OCI-LY3 (cell line): ENCODE results near the gene CAMK1D.

Experiments
- H2AFZ ChIP-seq: fragments of 200-600, 300-600 bp; shearing (Covaris generic); 2 replicates; pipeline ENCODE4 v1.6.0; 2014; ENCODE audit warnings: antibody characterized with exemption, low read depth, low read length
- H3K27ac ChIP-seq: fragments of 200-600, 300-600 bp; sonication (generic); 2 replicates; pipeline ENCODE4 v1.5.1; 2014; ENCODE audit warnings: mild to moderate bottlenecking, low read length, moderate library complexity, mixed read lengths
- H3K27me3 ChIP-seq: fragments of 200-600, 300-600 bp; sonication (generic); 2 replicates; pipeline ENCODE4 v1.6.1; 2014; ENCODE audit warnings: low read depth, low read length, mixed read lengths
- H3K36me3 ChIP-seq: fragments of 200-600, 300-600 bp; sonication (generic); replicated peaks from 2 replicates; pipeline ENCODE3; 2014; ENCODE audit warnings: low read depth, low read length, mixed read lengths
- H3K4me1 ChIP-seq: fragments of 300-600, 200-600 bp; sonication (generic); 2 replicates; pipeline ENCODE4 v1.6.1; 2014; ENCODE audit warnings: low read length, mixed read lengths
- H3K4me2 ChIP-seq: fragments of 200-600, 300-600 bp; sonication (generic); 2 replicates; pipeline ENCODE4 v1.6.1; 2014; ENCODE audit warnings: low read length, mixed read lengths
- H3K4me3 ChIP-seq: fragments of 300-600, 200-600 bp; sonication (generic); 2 replicates; pipeline ENCODE4 v1.5.1; 2014; ENCODE audit warnings: antibody characterized with exemption, mild to moderate bottlenecking, low read length, moderate library complexity
- H3K79me2 ChIP-seq: fragments of 300-600, 200-600 bp; shearing (Covaris generic); 2 replicates; pipeline ENCODE4 v1.6.1; 2014; ENCODE audit warnings: mild to moderate bottlenecking, low read length, mixed read lengths
- H3K9ac ChIP-seq: fragments of 300-600, 200-600 bp; shearing (Covaris generic); 2 replicates; pipeline ENCODE4 v1.6.0; 2014; ENCODE audit warnings: mild to moderate bottlenecking, low read length, moderate library complexity
- H3K9me3 ChIP-seq: fragments of 200-600, 300-600 bp; shearing (Covaris generic); 2 replicates; pipeline ENCODE4 v1.6.1; 2014; ENCODE audit warnings: low read length, mixed read lengths; ENCODE audit not compliant: insufficient read depth
- H4K20me1 ChIP-seq: fragments of 200-600, 300-600 bp; sonication (generic); 2 replicates; pipeline ENCODE4 v1.6.1; 2016; ENCODE audit warnings: low read length, mixed read lengths; ENCODE audit not compliant: insufficient read depth
- EZH2phosphoT487 ChIP-seq: fragments of 200-600 bp; shearing (Covaris generic); IDR thresholded peaks from 2 replicates; pipeline ENCODE4 v1.6.1; 2018; ENCODE audit warnings: antibody characterized with exemption, mixed run types, low read depth
- TF ChIP-seq, protein P1 (sequence below): fragments of 200-600, 300-600 bp; sonication (generic); IDR thresholded peaks from 2 replicates; pipeline ENCODE4 v1.5.1; 2014; ENCODE audit warnings: antibody characterized with exemption, low read length, low read depth

The CAMK1D gene

DNA sequence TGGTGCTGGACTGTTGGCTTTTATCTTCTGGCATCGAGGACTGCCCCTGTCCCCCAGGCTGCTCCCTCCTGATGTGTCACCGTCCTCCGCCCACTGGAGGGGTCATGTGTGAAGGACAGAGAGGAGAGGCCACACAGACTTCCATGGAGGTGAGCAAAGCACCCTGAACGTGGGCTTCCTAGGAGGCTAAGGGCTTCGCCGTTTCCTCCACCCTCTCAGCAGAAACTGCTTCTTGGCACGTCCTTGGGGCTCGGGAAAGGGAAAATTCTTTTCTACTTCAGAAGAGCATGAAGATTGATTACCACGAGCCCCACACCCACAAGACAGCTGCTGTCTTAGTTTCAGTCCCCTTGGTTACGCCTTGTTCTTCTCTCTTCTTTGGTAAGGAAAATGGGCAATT, 433.9 kb downstream of the CAMK1D start:
- Histone ChIP-seq H3K79me2 (no peaks in the 10 kb centered on the region), H3K9ac (no peak overlapping the region), H3K4me3 (no peak overlapping the region), H2AFZ (no peak overlapping the region), H3K27me3 (no peaks in the 10 kb centered on the region), H3K4me2 (no peak overlapping the region), H4K20me1 (no peaks in the 10 kb centered on the region), H3K9me3 (no peaks in the 10 kb centered on the region), H3K4me1 (no peaks in the 10 kb centered on the region), H3K36me3 (no peaks in the 10 kb centered on the region), H3K27ac (no peak overlapping the region)
- TF ChIP-seq, protein P1, sequence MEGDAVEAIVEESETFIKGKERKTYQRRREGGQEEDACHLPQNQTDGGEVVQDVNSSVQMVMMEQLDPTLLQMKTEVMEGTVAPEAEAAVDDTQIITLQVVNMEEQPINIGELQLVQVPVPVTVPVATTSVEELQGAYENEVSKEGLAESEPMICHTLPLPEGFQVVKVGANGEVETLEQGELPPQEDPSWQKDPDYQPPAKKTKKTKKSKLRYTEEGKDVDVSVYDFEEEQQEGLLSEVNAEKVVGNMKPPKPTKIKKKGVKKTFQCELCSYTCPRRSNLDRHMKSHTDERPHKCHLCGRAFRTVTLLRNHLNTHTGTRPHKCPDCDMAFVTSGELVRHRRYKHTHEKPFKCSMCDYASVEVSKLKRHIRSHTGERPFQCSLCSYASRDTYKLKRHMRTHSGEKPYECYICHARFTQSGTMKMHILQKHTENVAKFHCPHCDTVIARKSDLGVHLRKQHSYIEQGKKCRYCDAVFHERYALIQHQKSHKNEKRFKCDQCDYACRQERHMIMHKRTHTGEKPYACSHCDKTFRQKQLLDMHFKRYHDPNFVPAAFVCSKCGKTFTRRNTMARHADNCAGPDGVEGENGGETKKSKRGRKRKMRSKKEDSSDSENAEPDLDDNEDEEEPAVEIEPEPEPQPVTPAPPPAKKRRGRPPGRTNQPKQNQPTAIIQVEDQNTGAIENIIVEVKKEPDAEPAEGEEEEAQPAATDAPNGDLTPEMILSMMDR, result no peak
- no peak for TF ChIP-seq EZH2phosphoT487

DNA sequence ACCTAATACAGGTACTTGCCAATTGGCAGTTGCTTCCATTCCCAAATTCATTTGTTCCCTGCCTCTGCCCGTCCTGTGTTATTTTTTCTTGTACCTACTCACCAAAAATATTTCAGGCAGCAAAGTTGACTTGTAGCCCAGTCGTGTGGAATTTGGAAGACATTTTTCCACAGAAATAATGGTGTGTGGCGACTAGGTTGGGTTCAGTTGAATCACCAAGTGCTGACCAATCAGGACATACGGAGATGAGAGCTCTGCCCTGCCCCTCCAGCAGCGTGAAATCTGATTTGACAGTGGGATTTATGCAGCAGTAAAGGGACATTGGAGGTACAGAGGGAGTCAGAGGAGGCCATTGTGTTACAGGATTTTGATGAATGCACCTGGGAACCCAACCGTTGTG, 435.3 kb downstream of the CAMK1D start:
- H3K36me3 ChIP-seq, result no peaks in the 10 kb centered on the region
- no peak for TF ChIP-seq EZH2phosphoT487
- TF ChIP-seq, protein P1, result no peak
- no peak overlapping the region for H3K4me3 ChIP-seq
- H3K9ac ChIP-seq, result no peak overlapping the region
- no peak overlapping the region for H2AFZ ChIP-seq
- H3K4me2 ChIP-seq, result no peak overlapping the region
- H3K4me1 ChIP-seq, result no peaks in the 10 kb centered on the region
- H3K79me2 ChIP-seq, result no peaks in the 10 kb centered on the region
- H3K27ac ChIP-seq, result no peak overlapping the region
- H3K27me3 ChIP-seq, result no peaks in the 10 kb centered on the region
- no peaks in the 10 kb centered on the region for H4K20me1 ChIP-seq
- no peaks in the 10 kb centered on the region for H3K9me3 ChIP-seq

DNA sequence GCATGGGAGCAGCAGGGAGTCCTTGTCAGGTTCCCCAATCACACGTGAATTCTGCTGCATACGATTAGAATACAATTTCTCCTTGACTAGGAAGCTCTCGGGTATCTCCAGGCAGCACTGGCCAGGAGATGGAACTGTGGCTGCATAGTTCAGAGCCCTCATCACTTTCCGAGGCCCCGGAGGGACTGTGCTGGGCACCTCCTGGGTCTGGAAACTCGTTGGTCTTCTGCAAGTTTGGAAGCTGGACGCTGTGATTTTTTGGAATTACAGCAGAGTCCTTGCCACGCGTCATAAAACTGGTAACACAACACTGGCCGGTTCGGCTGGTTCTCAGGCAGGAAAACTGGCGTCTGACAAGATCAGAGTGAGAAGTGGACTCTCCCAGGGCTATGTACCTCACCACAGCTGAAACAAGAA, 436.1 kb downstream of the CAMK1D start:
- Histone ChIP-seq H3K27ac (no peak overlapping the region), H3K4me2 (no peak overlapping the region), H3K4me1 (no peaks in the 10 kb centered on the region), H3K9me3 (no peaks in the 10 kb centered on the region), H3K27me3 (no peaks in the 10 kb centered on the region), H4K20me1 (no peaks in the 10 kb centered on the region), H2AFZ (no peak overlapping the region), H3K36me3 (no peaks in the 10 kb centered on the region), H3K9ac (no peak overlapping the region), H3K4me3 (no peak overlapping the region), H3K79me2 (no peaks in the 10 kb centered on the region)
- TF ChIP-seq, protein P1, result no peak
- TF ChIP-seq EZH2phosphoT487, result no peak

DNA sequence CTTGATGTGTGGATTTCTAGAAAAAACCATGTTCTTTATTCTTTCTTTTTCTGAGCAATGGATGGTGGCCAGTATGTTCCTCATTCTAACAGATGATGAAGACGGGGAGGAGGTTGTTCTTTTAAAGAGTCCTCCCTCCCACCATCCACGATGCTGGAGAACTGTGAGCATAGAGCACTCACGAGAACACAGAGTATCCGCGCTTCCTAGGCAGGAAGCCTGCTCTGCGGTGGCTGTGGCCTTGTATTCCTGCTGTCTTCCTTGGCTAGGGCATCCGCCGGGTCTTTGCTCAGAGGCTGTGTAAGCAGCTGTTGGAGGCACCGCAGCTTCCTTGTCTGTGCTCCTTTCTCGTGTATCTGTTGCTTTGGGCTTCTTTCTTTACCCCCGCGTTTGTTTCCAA, 437.9 kb downstream of the CAMK1D start:
- TF ChIP-seq, protein P1, result no peak
- TF ChIP-seq EZH2phosphoT487, result no peak
- Histone ChIP-seq H3K36me3 (peaks cover 5% of the 10 kb centered on the region), H3K4me3 (no peak overlapping the region), H3K9me3 (no peaks in the 10 kb centered on the region), H3K4me2 (no peak overlapping the region), H3K4me1 (no peaks in the 10 kb centered on the region), H4K20me1 (no peaks in the 10 kb centered on the region), H3K9ac (no peak overlapping the region), H3K79me2 (no peaks in the 10 kb centered on the region), H3K27me3 (no peaks in the 10 kb centered on the region), H2AFZ (no peak overlapping the region), H3K27ac (no peak overlapping the region)
